ENCODE results near the gene SLC8A3. TPM values are rescaled to one million over a fixed set of nuclear protein-coding genes. Genes with fewer than 3 reads are reported as not detected.
A peak's percentile ranks its signal among the peaks of the same experiment; 100 is the strongest.

Gene SLC8A3
- polyA plus RNA-seq, 2 of the 4 experiments (the other 2 are of a cell fraction), result not detected

GRCh38 chr14:70045310-70045709 is 143.4 kb downstream of the SLC8A3 start:
- no peak overlapping the region for H3K4me2 ChIP-seq
- ChIA-PET POLR2A (no interaction called here), CTCF (interaction anchor here (0.6 to 6.5 kb wide), 22 partner anchors 9 to 773 kb away, joined by 3 to 101 read pairs (median 8); no protein-coding TSS in a partner anchor)
- no peak for ATAC-seq
- no peak overlapping the region for H3K4me3 ChIP-seq
- DNase-seq (ENCODE audit: low read depth in 1 of 2, low spot score in 1 of 2), result no peak
- no peaks in the 10 kb centered on the region for H3K9me3 ChIP-seq
- no peak for TF ChIP-seq E2F6 (IDR thresholded peaks at IDR 0.05; ENCODE audit: borderline replicate concordance, low read depth)
- TF ChIP-seq, protein P1, sequence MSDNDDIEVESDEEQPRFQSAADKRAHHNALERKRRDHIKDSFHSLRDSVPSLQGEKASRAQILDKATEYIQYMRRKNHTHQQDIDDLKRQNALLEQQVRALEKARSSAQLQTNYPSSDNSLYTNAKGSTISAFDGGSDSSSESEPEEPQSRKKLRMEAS (IDR thresholded peaks at IDR 0.05), result no peak
- no peak for TF ChIP-seq MAZ (IDR thresholded peaks at IDR 0.05; ENCODE audit: borderline replicate concordance, low read depth, low read length)
- no peak for TF ChIP-seq CBX8 (IDR thresholded peaks at IDR 0.05)
- no peak for TF ChIP-seq POLR2AphosphoS2 (conservative IDR thresholded peaks at IDR 0.05; ENCODE audit: low read length)
- TF ChIP-seq FOSB (CRISPR knock-in tag; IDR thresholded peaks at IDR 0.05), result no peak
- no peak for TF ChIP-seq RCOR1 (IDR thresholded peaks at IDR 0.05; ENCODE audit: low read depth, low read length)
- TF ChIP-seq HOXB5 (CRISPR knock-in tag; IDR thresholded peaks at IDR 0.05), result no peak
- TF ChIP-seq BHLHE40 (IDR thresholded peaks at IDR 0.05; ENCODE audit: low read depth, low read length), result no peak
- no peak for TF ChIP-seq MYC (IDR thresholded peaks at IDR 0.05; ENCODE audit: borderline replicate concordance, low read length)
- no peak for TF ChIP-seq SMC3 (IDR thresholded peaks at IDR 0.05)
- TF ChIP-seq HDAC2 (IDR thresholded peaks at IDR 0.05), result no peak
- H3K27ac ChIP-seq, result peak overlapping the region; percentile 89 to 90; a peak in 5 of 6 replicates
- peaks cover 39% of the 10 kb centered on the region for H3K4me1 ChIP-seq
- no peak for FAIRE-seq
- WGBS (ENCODE audit: missing lambda C conversion rate), result 60% methylated on average over 4 of the region's 4 CpGs

- Histone ChIP-seq H3K4me2 (no peak overlapping the region), H3K4me1 (peaks cover 26% of the 10 kb centered on the region), H3K27ac (peak overlapping the region in 1 of 2 experiments; percentile 37; a peak in 2 of 6 replicates), H3K9me3 (no peaks in the 10 kb centered on the region), H3K4me3 (no peak overlapping the region)
- ChIA-PET POLR2A (no interaction called here), CTCF (interaction anchor here (3.5 to 6.5 kb wide), 3 partner anchors 14 to 31 kb away, joined by 13 to 101 read pairs (median 52); no protein-coding TSS in a partner anchor)
- DNase-seq (ENCODE audit: low read depth in 1 of 2, low spot score in 1 of 2), result no peak
- no peak for ATAC-seq
- TF ChIP-seq ZC3H11A (IDR thresholded peaks at IDR 0.05), result no peak
- no peak for TF ChIP-seq RARB (CRISPR knock-in tag; IDR thresholded peaks at IDR 0.05)
- TF ChIP-seq KDM5A (IDR thresholded peaks at IDR 0.05), result no peak
- FAIRE-seq, result no peak
- 94% methylated on average over 2 of the region's 2 CpGs for WGBS (ENCODE audit: missing lambda C conversion rate)
Measured at GRCh38 chr14:70043001-70043400, 145.8 kb downstream of the SLC8A3 start.

- WGBS (ENCODE audit: missing lambda C conversion rate), result 20% methylated on average over 1 of the region's 1 CpG
- Histone ChIP-seq H3K9me3 (no peaks in the 10 kb centered on the region), H3K27ac (no peak overlapping the region), H3K4me2 (no peak overlapping the region), H3K4me1 (peaks cover 20% of the 10 kb centered on the region), H3K4me3 (no peak overlapping the region)
- CTCF ChIA-PET, result interaction anchor here (0.7 to 1.8 kb wide), 6 partner anchors 9 to 523 kb away, joined by 3 to 14 read pairs (median 4); no protein-coding TSS in a partner anchor
- no peak for FAIRE-seq
- TF ChIP-seq EP300 (IDR thresholded peaks at IDR 0.05) (no peak), JUN (IDR thresholded peaks at IDR 0.05) (no peak), MAFK (IDR thresholded peaks at IDR 0.05; ENCODE audit: partially characterized antibody) (no peak), JUNB (IDR thresholded peaks at IDR 0.05) (no peak), HEYL (CRISPR knock-in tag; IDR thresholded peaks at IDR 0.05) (no peak), CHD2 (IDR thresholded peaks at IDR 0.05; ENCODE audit: low read length, partially characterized antibody) (no peak), HDAC2 (IDR thresholded peaks at IDR 0.05) (no peak), POLR2AphosphoS2 (conservative IDR thresholded peaks at IDR 0.05; ENCODE audit: low read length) (no peak), CHD4 (IDR thresholded peaks at IDR 0.05; ENCODE audit: borderline replicate concordance) (no peak), RFX5 (IDR thresholded peaks at IDR 0.05) (no peak), GATA3 (IDR thresholded peaks at IDR 0.05; ENCODE audit: borderline replicate concordance) (no peak), HOXB13 (CRISPR knock-in tag; IDR thresholded peaks at IDR 0.05; ENCODE audit: low read depth) (no peak), RAD21 (conservative IDR thresholded peaks at IDR 0.05 in 1 of 2, IDR thresholded peaks at IDR 0.05 in 1 of 2) (peak in 1 of 2 experiments; percentile 11; a peak in 1 of 5 replicates)
- TF ChIP-seq, protein P2, sequence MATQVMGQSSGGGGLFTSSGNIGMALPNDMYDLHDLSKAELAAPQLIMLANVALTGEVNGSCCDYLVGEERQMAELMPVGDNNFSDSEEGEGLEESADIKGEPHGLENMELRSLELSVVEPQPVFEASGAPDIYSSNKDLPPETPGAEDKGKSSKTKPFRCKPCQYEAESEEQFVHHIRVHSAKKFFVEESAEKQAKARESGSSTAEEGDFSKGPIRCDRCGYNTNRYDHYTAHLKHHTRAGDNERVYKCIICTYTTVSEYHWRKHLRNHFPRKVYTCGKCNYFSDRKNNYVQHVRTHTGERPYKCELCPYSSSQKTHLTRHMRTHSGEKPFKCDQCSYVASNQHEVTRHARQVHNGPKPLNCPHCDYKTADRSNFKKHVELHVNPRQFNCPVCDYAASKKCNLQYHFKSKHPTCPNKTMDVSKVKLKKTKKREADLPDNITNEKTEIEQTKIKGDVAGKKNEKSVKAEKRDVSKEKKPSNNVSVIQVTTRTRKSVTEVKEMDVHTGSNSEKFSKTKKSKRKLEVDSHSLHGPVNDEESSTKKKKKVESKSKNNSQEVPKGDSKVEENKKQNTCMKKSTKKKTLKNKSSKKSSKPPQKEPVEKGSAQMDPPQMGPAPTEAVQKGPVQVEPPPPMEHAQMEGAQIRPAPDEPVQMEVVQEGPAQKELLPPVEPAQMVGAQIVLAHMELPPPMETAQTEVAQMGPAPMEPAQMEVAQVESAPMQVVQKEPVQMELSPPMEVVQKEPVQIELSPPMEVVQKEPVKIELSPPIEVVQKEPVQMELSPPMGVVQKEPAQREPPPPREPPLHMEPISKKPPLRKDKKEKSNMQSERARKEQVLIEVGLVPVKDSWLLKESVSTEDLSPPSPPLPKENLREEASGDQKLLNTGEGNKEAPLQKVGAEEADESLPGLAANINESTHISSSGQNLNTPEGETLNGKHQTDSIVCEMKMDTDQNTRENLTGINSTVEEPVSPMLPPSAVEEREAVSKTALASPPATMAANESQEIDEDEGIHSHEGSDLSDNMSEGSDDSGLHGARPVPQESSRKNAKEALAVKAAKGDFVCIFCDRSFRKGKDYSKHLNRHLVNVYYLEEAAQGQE (IDR thresholded peaks at IDR 0.05), result peak; percentile 58; the same call in 1 of the 2 replicates
- POLR2A ChIA-PET, result no interaction called here
- peak in 1 of 2 experiments; percentile 24 for DNase-seq (ENCODE audit: low read depth in 1 of 2, low spot score in 1 of 2)
- peak; percentile 41 to 66; a peak in 3 of 6 replicates for ATAC-seq
Measured at GRCh38 chr14:70036665-70037064, 152.1 kb downstream of the SLC8A3 start.
